HG02981 (cell line): ENCODE results near the gene XPNPEP1.

Source experiments
- ATAC-seq: cut with Tn5 transposase; IDR thresholded peaks from one replicate; pipeline ENCODE4 v1.9.1; 2021; ENCODE audit warnings: mild to moderate bottlenecking, moderate library complexity; ENCODE audit not compliant: unreplicated experiment

XPNPEP1 gene

DNA sequence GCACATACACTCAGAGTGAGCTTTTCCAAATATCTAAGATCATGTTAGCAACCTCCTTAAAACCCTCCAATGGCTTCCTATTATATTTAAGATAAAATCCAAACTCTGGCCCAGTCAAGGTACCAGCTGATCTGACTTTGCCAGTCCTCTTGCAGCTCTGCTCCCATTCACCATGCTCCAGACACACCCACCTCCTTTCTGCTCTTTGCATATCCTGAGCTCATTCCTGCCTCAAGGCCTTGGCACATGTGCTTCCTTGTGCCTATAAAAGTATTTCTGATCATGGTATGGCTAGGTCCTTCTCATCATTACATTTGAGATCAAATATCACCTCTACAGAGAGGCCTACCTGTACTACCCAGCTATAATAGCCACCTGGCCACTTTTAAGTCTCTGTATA, 27.5 kb downstream of the XPNPEP1 start:
- no peak for ATAC-seq

DNA sequence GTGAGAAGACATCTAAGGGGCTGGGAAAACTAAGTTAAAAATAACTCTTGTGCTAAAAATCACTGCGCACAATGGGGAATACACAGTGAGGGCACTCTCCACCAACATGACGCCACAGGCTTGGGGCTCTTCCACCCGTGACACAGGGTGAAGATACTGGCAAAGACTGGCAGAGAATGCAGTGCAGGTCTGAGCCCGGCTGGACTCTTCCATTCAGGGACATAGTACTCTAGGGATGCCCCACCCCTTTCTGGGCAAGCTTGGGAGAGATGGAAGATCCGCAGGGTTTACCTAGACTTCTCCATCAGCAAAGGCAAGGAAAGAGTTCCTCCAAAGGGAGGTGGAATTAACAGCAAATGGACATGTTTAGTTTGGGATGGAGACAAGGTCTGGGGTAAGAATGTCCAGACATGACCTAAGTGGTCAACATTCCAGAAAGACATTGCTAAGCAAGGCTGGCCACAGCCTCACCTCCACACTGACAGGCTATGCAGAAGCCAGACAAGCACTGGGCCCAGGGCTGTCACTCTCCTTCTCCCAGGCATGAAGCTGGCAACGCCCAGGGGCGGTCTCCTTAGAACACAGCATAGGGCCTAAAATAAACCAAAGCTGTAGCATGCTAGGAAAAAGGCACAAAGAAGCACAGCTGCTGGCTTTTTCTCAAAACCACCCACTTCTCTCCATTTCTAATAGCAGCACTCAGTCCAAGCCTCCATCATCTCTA, 28.1 kb downstream of the XPNPEP1 start:
- no peak for ATAC-seq

DNA sequence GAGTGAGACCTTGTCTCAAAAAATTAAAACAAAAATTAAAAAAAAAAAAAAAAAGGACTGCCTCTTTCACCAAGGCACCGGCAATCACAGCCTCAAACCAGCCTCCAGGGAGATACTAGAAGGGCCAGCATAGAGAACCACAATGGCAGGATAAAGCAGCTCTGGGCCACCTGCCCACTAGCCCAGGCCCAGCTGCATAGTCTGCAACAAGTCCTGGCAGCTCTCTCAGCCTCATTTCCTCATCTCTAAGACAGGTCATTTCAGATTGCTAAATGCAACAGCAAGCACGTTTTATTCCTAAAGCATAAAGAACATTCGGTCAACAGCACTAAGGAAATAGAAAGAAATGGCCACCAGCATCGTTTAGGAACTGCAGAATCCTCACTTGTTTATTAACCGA, 28.8 kb downstream of the XPNPEP1 start:
- no peak for ATAC-seq

DNA sequence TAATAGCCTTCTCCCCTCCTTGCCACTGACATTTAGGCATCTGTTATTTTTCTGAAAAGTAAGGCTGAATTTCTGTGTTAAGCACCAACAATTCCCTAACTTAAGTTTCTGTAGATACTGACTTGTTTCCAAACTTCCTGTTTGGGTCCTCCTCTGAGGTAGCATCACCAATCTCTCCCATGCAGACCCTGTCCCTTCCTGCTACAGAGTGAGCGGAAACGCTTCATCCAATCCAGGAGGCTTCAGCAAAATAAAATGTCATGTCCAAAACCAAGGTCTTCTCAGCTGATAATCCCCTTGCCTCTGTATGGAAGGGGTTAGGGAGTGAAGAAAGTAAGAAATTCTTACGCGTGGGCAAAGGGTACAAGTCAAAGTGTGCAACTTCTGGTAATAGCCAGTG, 29.9 kb downstream of the XPNPEP1 start:
- ATAC-seq = no peak

DNA sequence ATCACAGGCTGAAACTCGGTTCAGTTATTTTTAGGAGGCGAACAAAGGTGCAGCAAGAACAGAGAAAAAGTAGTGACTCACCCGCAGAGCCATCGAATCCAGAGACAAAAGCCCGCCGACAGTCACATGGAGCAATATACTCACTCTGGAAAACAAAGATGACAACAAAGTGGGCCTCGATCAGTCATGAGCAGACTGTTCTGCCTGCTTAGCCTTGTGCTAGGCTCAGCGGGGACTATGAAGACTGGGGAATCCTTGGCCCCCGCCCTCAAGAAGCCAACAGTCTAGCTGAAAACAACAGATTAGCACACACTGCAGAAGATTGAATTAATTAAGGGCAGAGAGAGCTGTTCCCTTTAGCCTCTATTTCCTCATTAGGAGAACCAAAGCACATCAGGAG, 30.4 kb downstream of the XPNPEP1 start:
- no peak for ATAC-seq

DNA sequence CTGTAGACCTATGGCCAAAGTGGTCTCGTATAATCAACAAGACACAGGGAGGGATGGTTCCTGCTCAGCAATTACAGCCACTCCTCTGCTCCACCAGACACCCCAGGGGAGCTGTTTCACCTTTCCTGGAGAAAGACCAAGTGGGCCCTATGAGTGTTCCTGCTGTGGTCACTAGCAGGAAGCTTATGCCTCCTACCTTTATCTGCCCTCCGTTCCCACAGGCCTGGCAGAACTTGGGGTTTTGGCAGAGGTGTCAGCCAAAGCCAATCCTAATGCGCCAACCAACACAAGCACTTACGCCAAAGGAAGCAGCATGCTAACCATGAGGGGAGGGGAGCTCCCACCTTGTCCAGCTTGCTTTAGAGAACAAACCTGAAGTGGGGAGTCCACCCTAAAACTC, 31.2 kb downstream of the XPNPEP1 start:
- no peak for ATAC-seq

DNA sequence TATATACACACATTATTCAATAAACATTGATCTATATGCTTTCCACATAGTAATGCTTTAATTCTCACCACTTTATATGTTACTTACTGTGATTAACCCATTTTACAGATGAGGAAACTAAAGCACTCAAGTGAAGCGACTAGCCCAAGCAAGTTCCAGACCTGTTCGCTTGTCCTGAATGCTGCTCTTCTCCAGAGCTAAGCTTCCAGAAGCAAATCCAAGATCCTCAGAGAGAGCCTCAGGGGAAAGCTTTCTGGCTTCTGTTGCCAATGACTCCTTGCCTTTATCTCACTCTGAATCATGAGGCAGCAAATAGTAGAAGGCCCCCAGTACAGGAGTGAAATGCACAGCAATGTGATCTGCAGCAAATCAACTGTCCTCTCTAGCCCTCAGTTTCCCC, 32.2 kb downstream of the XPNPEP1 start:
- no peak for ATAC-seq

DNA sequence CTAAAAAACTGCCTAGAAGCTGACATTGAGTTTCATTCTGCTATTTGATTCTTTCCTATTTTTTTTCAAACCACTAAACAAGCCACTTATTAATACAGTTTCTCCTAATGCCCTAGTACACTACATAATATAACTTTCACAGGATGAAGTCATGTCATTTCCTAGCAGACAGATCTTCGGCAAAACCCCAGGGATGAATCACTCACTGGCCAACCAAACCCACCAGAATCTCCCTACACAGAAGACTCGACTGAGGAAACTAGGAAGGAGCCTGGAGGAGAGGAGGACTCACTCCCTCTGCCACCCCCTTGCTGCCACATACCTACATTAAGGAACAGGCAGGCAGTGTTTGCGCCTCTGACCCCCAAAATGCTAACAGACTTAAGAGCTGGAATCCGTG, 33.4 kb downstream of the XPNPEP1 start:
- no peak for ATAC-seq

DNA sequence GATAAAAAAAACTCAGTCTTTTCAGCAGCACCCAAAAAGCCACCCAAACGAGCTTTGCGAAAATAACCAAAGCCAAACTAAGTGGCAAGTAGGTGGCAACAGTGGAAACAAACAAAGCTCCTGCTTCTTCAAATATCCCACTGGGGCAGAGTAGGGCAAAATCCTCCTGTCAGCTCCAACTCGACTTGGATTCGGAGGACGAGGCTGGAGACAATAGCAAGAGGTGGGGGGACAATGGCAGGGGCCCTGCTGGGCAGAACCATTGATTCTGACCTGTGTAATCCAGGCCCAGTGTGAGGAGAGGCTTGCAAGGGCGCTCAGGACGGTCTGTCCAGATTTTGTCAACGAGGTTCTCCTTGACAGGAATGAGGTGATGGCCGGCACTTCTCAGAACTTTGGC, 35.5 kb downstream of the XPNPEP1 start:
- no peak for ATAC-seq

DNA sequence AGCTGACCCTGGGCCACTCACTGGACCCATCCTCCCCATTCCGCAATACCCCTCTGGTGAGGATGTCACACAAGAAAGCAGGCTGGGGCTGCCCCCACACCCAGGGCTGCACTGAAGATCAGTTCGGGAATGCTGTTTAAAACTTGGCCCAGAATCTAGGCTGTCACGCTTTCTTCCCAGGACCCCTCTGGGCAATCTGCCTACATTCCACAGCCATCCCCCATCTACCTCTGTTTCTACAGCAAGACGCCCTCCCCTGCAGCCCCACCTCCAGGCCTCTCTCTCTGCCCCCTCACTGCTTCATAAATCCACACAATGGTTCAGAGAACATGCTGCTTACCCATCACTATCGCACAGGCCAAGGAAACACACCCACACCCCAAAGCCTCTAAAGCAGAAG, 36.1 kb downstream of the XPNPEP1 start:
- no peak for ATAC-seq

DNA sequence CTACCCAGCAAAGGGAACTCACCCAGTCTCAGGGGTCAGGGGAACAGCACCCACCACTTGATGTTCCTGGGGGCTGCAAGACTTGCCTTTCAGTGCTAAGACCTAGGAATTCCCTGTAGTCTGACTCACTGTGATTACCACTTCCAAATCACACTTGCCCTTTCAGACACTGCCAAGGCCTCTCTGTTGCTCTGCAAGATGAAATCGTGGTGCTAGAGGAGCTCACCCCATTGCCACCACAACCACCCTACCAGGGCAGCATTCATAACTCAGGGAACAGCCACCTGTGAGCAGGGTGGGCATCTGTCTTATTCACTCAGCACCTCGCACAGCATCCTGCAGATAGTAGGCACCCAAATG, 36.5 kb downstream of the XPNPEP1 start:
- no peak for ATAC-seq

DNA sequence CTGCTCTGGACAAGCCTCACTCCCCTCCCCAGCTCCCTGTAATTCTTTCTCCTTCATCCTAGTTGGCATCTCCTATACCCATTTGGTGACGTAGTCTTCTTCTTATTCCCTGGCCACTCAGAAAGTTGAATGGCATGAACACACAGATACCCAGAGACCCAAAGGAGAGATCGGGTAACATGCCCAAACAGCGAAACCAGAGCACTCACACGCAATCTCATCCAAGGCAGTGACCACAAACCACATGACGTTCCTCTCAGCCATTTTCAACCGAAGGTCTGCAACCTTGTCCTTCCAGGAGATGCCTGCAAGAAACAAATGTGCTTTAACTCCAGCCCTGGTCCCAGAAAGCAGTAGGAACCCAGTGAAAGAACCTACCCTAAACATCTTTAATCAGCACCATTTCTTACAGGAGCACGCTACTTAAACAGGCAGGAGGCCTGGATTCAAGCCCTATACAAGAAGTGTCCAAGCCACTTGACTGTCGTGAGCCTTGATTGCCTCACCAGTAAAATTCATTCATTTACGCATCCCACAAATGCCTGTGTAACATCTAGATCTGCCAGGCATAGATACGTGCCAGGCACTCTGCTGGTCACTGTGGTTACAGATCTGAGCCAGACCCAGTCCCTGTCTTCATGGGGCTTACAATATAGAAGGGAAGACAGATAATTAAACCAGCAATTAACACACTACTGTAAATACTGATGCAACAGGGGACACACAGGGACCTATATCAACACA, 37.1 kb downstream of the XPNPEP1 start:
- ATAC-seq = no peak

DNA sequence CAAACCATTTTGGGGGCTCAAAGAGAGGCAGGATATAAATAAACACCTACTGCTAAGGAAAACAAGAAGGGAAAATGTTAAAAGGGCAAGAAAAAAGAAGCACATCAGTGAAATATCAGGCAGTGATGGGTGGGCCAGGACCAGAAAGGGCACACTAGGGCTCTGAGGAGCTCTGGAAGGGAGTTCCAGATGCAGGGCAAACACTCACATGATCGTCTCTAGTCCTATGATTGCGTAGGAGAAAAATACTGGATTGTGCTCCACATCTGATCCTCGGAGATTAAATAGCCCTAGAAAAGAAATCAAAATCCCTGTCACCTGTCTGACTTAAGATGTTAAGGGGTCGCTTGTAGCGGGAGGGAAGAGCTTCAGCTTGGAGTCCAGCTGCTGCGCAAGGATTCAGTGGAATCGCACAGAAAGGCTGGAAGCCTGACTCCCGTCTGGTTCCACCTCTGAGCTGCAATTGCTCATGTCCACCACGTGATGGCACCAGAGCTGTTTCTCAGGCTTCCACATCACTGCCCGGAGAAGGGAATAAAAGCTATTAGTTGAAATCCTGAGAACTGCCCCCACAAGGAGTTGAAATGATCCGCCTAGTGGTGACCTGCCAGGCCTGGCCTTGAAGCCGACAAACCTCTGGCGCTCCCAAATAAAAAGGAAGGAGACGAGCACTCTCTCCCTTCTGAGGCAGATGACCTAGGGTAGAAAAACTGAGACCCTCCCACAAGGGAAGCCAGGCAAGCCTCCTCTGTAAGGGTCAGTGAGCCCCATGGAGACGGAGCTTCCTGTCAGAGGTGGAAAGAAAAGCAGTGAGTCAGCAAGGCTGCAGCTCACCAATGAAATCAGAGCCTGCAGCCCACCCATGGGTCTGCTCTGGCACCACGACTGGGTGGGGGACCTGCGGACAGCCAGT, 39.2 kb downstream of the XPNPEP1 start:
- peak; percentile 71 for ATAC-seq

DNA sequence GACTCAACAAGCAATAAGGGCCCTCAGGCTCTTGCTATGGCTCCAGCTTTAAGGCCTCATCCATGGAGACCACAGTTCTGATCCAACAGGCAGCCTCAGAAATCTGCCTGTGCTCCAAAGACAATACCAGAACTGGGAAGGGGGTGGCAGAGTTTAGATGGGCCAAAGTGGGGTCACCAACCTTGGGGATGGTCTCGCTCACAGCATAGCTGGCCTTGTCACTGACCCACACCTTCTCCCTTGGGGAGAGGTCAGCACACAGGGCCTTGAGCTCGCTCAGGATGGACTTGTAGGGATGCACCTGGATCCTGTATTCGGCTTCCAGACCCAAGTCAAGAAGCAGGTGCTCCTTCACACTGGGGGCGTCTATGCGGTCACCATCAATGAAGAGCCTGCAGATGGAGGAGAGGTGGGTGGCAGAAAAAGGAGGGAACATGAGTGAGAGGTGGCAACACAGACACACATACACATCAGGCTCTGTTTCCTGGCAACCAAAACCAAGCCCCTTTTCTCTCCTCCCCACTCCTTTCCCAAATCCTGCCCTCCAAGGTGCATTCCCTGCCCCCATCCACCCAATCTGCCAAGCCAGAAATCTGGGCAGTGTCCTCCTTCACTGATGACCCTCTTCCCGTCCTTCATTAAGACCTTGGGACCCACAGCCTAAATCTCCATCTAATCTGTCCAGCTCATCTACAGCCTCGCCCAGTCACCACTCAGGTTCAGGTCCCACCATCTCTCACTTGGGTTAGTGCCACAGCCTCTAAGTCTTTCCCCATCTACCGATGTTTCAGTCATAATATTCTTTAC, 40.9 kb downstream of the XPNPEP1 start:
- ATAC-seq = no peak

DNA sequence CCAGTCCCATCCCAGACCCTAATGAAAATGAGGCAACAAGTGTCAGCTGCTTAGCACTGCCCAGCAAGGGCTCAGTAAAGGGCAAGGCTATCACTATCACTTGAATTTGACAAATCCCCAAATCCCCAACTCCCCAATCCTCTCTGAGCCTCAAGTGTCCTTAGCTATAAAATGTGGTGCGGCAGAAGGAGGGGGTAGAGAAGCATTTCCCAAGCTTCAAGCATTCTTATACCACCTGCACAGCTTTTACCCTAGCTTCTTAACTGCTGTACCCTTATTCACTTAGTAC, 41.6 kb downstream of the XPNPEP1 start:
- ATAC-seq = no peak

DNA sequence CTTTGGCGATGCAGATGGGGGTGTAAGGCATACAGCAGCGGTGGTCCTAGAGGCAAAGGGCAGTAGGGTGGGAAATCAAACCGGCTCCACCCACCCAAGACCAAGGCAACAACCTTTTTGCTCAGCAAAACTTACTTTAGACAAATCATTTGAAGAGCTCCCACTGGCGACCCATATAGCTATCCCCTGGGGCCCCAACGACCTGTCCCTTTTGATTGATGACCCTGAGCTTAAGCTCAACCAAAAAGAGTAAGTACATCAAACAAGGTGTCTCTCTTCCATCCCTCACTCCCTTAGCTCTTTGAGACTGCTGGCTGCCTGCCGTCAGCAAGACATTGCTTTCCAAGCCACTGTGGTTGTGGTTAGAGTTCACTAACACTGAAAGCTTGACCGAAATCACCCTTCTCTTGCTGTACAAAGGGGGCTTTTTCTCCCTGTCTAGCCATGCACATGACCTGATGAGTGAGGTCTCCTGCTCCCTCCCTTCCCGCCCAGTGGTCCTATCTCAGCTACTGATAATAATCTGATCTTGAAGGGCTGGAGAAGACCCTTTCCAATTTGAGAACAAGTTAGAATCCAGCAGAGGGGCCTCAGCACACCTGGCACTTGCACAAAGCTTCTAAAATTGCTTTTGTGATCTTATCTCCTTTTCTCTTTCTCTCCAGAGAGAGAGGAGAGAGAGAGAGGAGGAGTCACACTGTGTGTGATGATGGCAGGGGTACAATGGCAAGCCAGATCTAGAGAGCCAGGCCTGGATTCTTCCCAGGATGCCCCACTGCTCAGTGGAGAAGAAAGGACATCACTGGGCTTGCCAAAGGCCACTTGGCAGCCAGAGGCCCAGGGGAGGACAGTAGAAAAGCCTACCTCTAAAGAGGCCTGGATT, 42.2 kb downstream of the XPNPEP1 start:
- peak; percentile 72 for ATAC-seq

DNA sequence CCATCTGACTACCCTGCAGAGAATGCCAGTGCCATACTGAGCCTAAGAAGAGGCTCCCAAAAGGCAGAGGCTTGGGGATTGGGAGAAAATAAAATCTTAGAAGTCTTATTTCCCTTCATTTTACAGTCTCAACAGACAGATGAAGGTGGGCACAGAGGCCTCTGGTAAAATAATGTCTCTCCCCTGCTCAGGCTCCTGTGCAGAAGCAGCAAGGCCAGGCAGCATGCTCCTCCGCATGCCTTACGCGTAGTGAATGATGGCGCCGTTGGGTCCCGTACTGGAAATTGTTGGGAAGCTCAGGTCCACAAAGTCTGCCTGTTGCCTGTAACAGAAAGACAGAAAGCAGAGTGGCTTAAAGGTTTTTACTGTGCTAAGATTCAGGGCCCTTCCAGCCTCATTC, 45.8 kb downstream of the XPNPEP1 start:
- ATAC-seq = no peak

DNA sequence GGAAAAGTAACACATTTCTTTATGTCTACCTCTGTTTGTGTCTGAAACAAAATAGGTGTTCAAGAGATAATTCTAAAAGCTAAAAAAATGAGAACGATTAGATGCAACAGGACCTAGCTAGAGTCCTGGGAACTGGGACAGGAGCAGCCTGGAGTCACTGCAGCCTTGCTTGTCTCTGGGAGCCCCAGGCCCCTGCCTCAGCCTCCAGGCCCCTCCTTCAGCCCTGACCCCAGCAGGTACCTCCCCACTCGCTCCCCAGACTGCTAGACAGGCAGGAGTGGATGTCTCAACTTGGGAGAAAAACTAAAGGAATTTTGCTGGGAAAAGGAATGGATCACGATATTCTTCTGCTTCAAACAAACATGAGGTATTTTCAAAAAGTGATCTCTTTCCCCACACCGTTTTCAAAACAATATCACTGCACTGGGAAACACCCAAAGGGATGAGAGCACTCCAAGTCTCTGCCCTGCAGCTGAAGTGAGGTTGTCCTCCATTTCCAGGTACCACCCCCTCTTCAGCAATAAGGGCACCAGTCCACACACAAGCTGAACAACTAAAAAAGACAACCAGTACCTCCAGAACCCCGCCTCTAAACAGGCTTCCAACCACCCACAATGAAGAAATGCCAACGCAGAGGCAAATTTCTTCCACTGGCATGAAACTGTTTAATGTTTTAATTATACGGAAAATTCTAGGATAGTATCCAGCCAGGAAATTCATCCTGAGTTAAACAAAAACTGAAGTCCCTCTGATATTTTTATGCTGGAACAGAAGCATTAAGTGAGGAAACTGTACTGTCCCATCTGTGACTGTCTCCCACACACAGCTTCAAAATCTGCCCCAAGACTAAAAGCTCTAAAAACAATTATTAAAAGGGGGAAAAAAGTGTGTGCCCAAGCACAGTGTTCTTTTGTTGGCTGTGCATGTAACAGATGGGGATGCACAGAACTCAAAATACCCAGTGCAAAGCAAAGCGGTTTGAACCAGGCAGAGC, 47.2 kb downstream of the XPNPEP1 start:
- no peak for ATAC-seq

DNA sequence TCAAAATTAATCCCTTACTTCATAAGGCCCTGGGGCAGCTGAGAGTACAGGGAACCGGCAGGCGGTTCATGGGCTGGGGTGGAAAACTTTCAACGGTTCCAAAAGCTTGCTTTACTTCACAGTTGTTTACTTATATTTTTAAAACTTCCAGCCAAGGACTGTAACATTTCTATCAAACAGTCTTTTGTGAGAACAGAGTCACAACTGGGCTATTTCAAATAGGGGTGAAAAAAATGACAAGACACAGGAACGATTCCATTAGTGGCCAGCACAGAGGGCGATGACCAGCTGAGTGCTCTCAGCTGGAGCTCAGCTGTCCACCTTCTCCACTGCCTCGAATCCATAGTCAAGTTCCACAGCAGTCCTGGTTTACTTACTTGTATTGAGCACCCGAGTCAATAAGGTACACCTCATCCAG, 48.2 kb downstream of the XPNPEP1 start:
- ATAC-seq = no peak
